Endothelial cell (in vitro differentiated cells): ENCODE results near the gene FAM90A1. TPM values are rescaled to one million over a fixed set of nuclear protein-coding genes. Genes with fewer than 3 reads are reported as not detected.
"Not testable (repeated sequence)": the region's sequence is repeated elsewhere in the genome, so short reads cannot be mapped to it uniquely, and the experiment has no call there.

Source experiments
- DNase-seq: peaks from one replicate; pipeline ENCODE4 v3.0.0; 2021; ENCODE audit warnings: low spot score
- H3K27ac Mint-ChIP-seq: one replicate; pipeline ENCODE4 v1.8.0; 2021; ENCODE audit warnings: mixed read lengths, inconsistent platforms; ENCODE audit not compliant: unreplicated experiment
- H3K27me3 Mint-ChIP-seq: one replicate; pipeline ENCODE4 v1.8.0; 2021; ENCODE audit warnings: mild to moderate bottlenecking, moderate library complexity, mixed read lengths, inconsistent platforms; ENCODE audit not compliant: unreplicated experiment
- H3K36me3 Mint-ChIP-seq: one replicate; pipeline ENCODE4 v1.8.0; 2021; ENCODE audit warnings: mild to moderate bottlenecking, low read depth, mixed read lengths, inconsistent platforms; ENCODE audit not compliant: unreplicated experiment
- H3K4me1 Mint-ChIP-seq: one replicate; pipeline ENCODE4 v1.8.0; 2021; ENCODE audit warnings: mild to moderate bottlenecking, mixed read lengths, inconsistent platforms; ENCODE audit not compliant: unreplicated experiment
- H3K4me3 Mint-ChIP-seq: one replicate; pipeline ENCODE4 v1.8.0; 2021; ENCODE audit warnings: mild to moderate bottlenecking, mixed read lengths, inconsistent platforms; ENCODE audit not compliant: unreplicated experiment
- H3K9me3 Mint-ChIP-seq: one replicate; pipeline ENCODE4 v1.8.0; 2021; ENCODE audit warnings: mixed read lengths, inconsistent platforms; ENCODE audit not compliant: unreplicated experiment
- CTCF ChIP-seq: fragments of 200-600 bp; sonication (generic); IDR thresholded peaks from one replicate; pipeline ENCODE4 v1.5.0; 2021; ENCODE audit warnings: antibody characterized with exemption; ENCODE audit not compliant: unreplicated experiment
- total RNA-seq: library from RNA; stranded (reverse); fragmentation: NEBNext Ultra II Directional; extraction: Animal tissue kit (Norgen Biotek cat#: 25700); gene quantifications from one replicate; pipeline ENCODE4 v1.2.1, GENCODE V29; 2021; ENCODE audit not compliant: unreplicated experiment

FAM90A1 gene
- total RNA-seq, 1 donor from 2014 or later: not detected

GRCh38 chr12:8231666-8232608, 4.5 kb upstream of the FAM90A1 start:
- H3K4me1 Mint-ChIP-seq, H3K27me3 Mint-ChIP-seq, H3K4me3 Mint-ChIP-seq, H3K9me3 Mint-ChIP-seq, H3K27ac Mint-ChIP-seq, H3K36me3 Mint-ChIP-seq: not testable (repeated sequence)
- TF ChIP-seq CTCF: peak; percentile 87
- peak; percentile 82 for DNase-seq

- H3K4me1 Mint-ChIP-seq, DNase-seq, H3K27me3 Mint-ChIP-seq, H3K4me3 Mint-ChIP-seq, H3K36me3 Mint-ChIP-seq, H3K27ac Mint-ChIP-seq, H3K9me3 Mint-ChIP-seq: not testable (repeated sequence)
Observed at GRCh38 chr12:8231049-8231448, 3.6 kb upstream of the FAM90A1 start.

GRCh38 chr12:8229486-8229885, 2.1 kb upstream of the FAM90A1 start:
- not testable (repeated sequence) for H3K27me3 Mint-ChIP-seq, DNase-seq, H3K4me3 Mint-ChIP-seq, H3K9me3 Mint-ChIP-seq, H3K27ac Mint-ChIP-seq, H3K4me1 Mint-ChIP-seq, H3K36me3 Mint-ChIP-seq

- not testable (repeated sequence) for H3K27me3 Mint-ChIP-seq, H3K4me1 Mint-ChIP-seq, DNase-seq, H3K36me3 Mint-ChIP-seq, H3K9me3 Mint-ChIP-seq, H3K4me3 Mint-ChIP-seq, H3K27ac Mint-ChIP-seq
Observed at GRCh38 chr12:8228607-8229006, 1.2 kb upstream of the FAM90A1 start.

- not testable (repeated sequence) for H3K4me1 Mint-ChIP-seq, H3K27ac Mint-ChIP-seq, H3K4me3 Mint-ChIP-seq, H3K9me3 Mint-ChIP-seq, DNase-seq, H3K27me3 Mint-ChIP-seq, H3K36me3 Mint-ChIP-seq
Observed at GRCh38 chr12:8227732-8228077, 287 bp upstream of the FAM90A1 start.

GRCh38 chr12:8226355-8226754, 1.1 kb downstream of the FAM90A1 start:
- H3K27me3 Mint-ChIP-seq: peaks cover 5% of the 10 kb centered on the region
- DNase-seq: no peak
- no peaks in the 10 kb centered on the region for H3K4me1 Mint-ChIP-seq
- no peak overlapping the region for H3K27ac Mint-ChIP-seq
- no peak for TF ChIP-seq CTCF
- no peak overlapping the region for H3K4me3 Mint-ChIP-seq
- no peaks in the 10 kb centered on the region for H3K9me3 Mint-ChIP-seq
- no peaks in the 10 kb centered on the region for H3K36me3 Mint-ChIP-seq

GRCh38 chr12:8224782-8225181, 2.6 kb downstream of the FAM90A1 start:
- H3K9me3 Mint-ChIP-seq, H3K27ac Mint-ChIP-seq, H3K27me3 Mint-ChIP-seq, H3K4me3 Mint-ChIP-seq, H3K4me1 Mint-ChIP-seq, H3K36me3 Mint-ChIP-seq, DNase-seq: not testable (repeated sequence)

GRCh38 chr12:8223646-8224045, 3.8 kb downstream of the FAM90A1 start:
- not testable (repeated sequence) for H3K9me3 Mint-ChIP-seq

GRCh38 chr12:8222303-8222702, 5.1 kb downstream of the FAM90A1 start:
- not testable (repeated sequence) for H3K27ac Mint-ChIP-seq, H3K27me3 Mint-ChIP-seq, H3K4me3 Mint-ChIP-seq, H3K4me1 Mint-ChIP-seq, H3K36me3 Mint-ChIP-seq, DNase-seq, H3K9me3 Mint-ChIP-seq

More at GRCh38 chr12:8223646-8224045, 3.8 kb downstream of the FAM90A1 start:
- not testable (repeated sequence) for H3K27me3 Mint-ChIP-seq, DNase-seq, H3K36me3 Mint-ChIP-seq, H3K4me3 Mint-ChIP-seq, H3K4me1 Mint-ChIP-seq
- H3K27ac Mint-ChIP-seq: peak overlapping the region; percentile 72

- not testable (repeated sequence) for H3K4me3 Mint-ChIP-seq, DNase-seq, H3K27ac Mint-ChIP-seq
Observed at GRCh38 chr12:8221844-8222243, 5.6 kb downstream of the FAM90A1 start.

More at GRCh38 chr12:8221844-8222243, 5.6 kb downstream of the FAM90A1 start:
- not testable (repeated sequence) for H3K27me3 Mint-ChIP-seq, H3K36me3 Mint-ChIP-seq, H3K4me1 Mint-ChIP-seq, H3K9me3 Mint-ChIP-seq
